Adrenal gland (tissue), 12 donors: ENCODE results near the gene UQCC5. TPM values are rescaled to one million over a fixed set of nuclear protein-coding genes. Genes with fewer than 3 reads are reported as not detected.
A peak's percentile ranks its signal among the peaks of the same experiment; 100 is the strongest.

Experiments
- DNase-seq, 7 donors: peaks; one replicate each; pipeline ENCODE4 v3.0.0-alpha.2; 2019 to 2020
- H3K27ac ChIP-seq, 5 donors: fragments of 200-600 bp; sonication (generic) in 4 of 5; 1 replicate in 3 of 5; 2 replicates in 2 of 5; pipeline versions ENCODE4 v1.5.1 to v1.8.0; 2016 to 2020; ENCODE audit warnings: mild to moderate bottlenecking in 1 of 5
- H3K27me3 ChIP-seq: fragments of 200-600 bp; 2 replicates; pipeline ENCODE4 v1.8.0; 2021
- H3K36me3 ChIP-seq, 2 donors: fragments of 200-600 bp; replicated peaks in 1 of 2; 1 replicate in 1 of 2; 2 replicates in 1 of 2; pipeline versions ENCODE4 v1.5.1 to v1.8.0; 2018 to 2022
- H3K4me1 ChIP-seq, 2 donors: fragments of 200-600 bp; replicated peaks in 1 of 2; 1 replicate in 1 of 2; 2 replicates in 1 of 2; pipeline versions ENCODE4 v1.5.1 to v1.8.0; 2018 to 2021
- H3K4me3 ChIP-seq, 4 donors: fragments of 200-600 bp; sonication (generic) in 3 of 4; one replicate each; pipeline ENCODE4 v1.5.1; 2016 to 2018
- H3K9me3 ChIP-seq, 3 donors: fragments of 200-600 bp; sonication (generic) in 1 of 3; replicated peaks in 1 of 3; 1 replicate in 2 of 3; 2 replicates in 1 of 3; pipeline versions ENCODE4 v1.5.1 to v1.8.0; 2016 to 2021
- POLR2A ChIP-seq, 2 donors: fragments of 450-650 bp; IDR thresholded peaks; one replicate each; pipeline ENCODE4 v1.6.1; 2017; ENCODE audit warnings: antibody characterized with exemption in 2 of 2, mild to moderate bottlenecking in 2 of 2, moderate library complexity in 1 of 2
- WGBS, 4 donors: extraction: QIAGEN DNeasy Blood & Tissue Kit in 2 of 4; methylation state at CpG; one replicate each; pipeline versions ENCODE4 v1.1.5 to v1.1.7; 2013 to 2017; 5-methylcytosine and 5-hydroxymethylcytosine counted together
- intact Hi-C, 2 donors: fragments of 100-400 bp; cut with DNase I; formaldehyde crosslinking; loops; one replicate each; pipeline versions ENCODE4 v1.14.1 to v1.15.0; 2022 to 2023
- polyA plus RNA-seq, 3 donors: library from polyadenylated mRNA; stranded (reverse); fragments of 200-250 nt in 2 of 3; fragments of 350-450 nt in 1 of 3; fragmentation: Illumina TruSeq in 1 of 3; extraction: RNeasy Lipid Tissue Mini Kit (QIAGEN cat#74804) in 1 of 3; gene quantifications; one replicate each; pipeline ENCODE4 v1.2.3, GENCODE V29; 2013 to 2014
- total RNA-seq, 9 donors: library from RNA; depleted of rRNA in 4 of 9; stranded (reverse); fragments of >200 nt in 4 of 9; fragments of 120-200 nt in 1 of 9; fragmentation: NEBNext Ultra II Directional in 1 of 9; extraction: Animal tissue kit (Norgen Biotek cat#: 25700) in 1 of 9; gene quantifications; one replicate each; pipeline versions ENCODE4 v1.1.0 to v1.2.4, GENCODE V29; 2013 to 2023
- TF ChIP-seq, protein P1 (sequence below), 6 experiments: fragments of 450-650 bp in 4 of 6; fragments of 200-600 bp in 2 of 6; sonication (generic) in 1 of 6; IDR thresholded peaks; 1 replicate in 5 of 6; 2 replicates in 1 of 6; pipeline versions ENCODE4 v1.5.1 to v1.8.0; 2016 to 2021; ENCODE audit warnings: antibody characterized with exemption in 6 of 6, mild to moderate bottlenecking in 2 of 6, moderate library complexity in 1 of 6
- donor health status: healthy with polysubstance abuse.
- donor health status: Bipolar disorder and iron deficiency.
- donor health status: DM: yes; HTN: yes; CAD: no.
- donor health status: DM: no; HTN: no; CAD: no.
- donor health status: DM: no; HTN: no; CAD: no.
- donor health status: DM: yes; HTN: yes; CAD: no.

Gene UQCC5
- total and polyA plus RNA-seq, 12 donors, result 1.1 to 330 (median 72.3) TPM

DNA sequence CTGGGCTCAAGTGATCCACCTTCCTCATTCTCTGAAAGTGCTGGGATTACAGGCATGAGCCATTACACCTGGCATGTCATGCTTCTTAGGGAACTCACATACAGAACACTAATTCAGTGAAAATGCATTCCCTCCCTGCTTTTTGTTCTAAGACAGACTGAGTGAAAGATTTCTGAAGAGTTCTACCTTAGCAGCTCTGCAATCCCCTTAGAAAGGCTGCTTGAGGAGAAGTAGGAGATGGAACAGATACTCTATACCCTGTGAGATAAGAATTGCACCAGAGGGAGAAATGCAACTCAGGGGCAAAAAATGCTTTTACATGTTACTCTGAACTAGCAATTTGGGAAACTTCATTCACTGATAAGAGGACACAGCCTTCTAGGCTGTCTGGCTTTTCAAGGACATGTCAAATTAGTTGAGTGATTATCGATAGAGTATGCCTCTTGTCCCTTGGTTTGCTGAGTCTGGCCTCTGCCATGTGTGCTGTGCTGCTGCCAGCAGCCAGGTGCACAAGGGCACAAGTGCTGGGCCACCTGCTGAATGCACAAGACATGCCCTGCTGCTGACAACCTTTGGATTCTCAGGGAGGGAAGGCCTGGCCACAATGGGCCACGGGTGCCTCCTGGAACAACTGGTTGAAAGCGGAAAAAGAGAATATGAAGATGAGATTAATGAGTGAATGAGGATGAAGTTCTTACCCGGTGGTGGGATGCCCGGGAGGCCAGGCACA is 17.8 kb downstream of the UQCC5 start:
- no peaks in the 10 kb centered on the region for H3K9me3 ChIP-seq
- peaks cover 42 to 66% of the 10 kb centered on the region in 2 donors for H3K4me1 ChIP-seq
- peak overlapping the region in 4 of 5 donors; percentile 34 to 60 (median 48) for H3K27ac ChIP-seq
- TF ChIP-seq, protein P1, sequence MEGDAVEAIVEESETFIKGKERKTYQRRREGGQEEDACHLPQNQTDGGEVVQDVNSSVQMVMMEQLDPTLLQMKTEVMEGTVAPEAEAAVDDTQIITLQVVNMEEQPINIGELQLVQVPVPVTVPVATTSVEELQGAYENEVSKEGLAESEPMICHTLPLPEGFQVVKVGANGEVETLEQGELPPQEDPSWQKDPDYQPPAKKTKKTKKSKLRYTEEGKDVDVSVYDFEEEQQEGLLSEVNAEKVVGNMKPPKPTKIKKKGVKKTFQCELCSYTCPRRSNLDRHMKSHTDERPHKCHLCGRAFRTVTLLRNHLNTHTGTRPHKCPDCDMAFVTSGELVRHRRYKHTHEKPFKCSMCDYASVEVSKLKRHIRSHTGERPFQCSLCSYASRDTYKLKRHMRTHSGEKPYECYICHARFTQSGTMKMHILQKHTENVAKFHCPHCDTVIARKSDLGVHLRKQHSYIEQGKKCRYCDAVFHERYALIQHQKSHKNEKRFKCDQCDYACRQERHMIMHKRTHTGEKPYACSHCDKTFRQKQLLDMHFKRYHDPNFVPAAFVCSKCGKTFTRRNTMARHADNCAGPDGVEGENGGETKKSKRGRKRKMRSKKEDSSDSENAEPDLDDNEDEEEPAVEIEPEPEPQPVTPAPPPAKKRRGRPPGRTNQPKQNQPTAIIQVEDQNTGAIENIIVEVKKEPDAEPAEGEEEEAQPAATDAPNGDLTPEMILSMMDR (IDR thresholded peaks at IDR 0.05), result no peak
- no peak for TF ChIP-seq POLR2A (IDR thresholded peaks at IDR 0.05)
- peaks cover 0 to 34% of the 10 kb centered on the region in 2 donors for H3K36me3 ChIP-seq
- DNase-seq, result peak in 1 of 7 donors; percentile 67
- intact Hi-C loops, result no loop called here
- WGBS, 4 donors, result 58 to 64% (median 59%) methylated on average over 5 of the region's 5 CpGs
- H3K27me3 ChIP-seq, result no peaks in the 10 kb centered on the region
- no peak overlapping the region for H3K4me3 ChIP-seq

DNA sequence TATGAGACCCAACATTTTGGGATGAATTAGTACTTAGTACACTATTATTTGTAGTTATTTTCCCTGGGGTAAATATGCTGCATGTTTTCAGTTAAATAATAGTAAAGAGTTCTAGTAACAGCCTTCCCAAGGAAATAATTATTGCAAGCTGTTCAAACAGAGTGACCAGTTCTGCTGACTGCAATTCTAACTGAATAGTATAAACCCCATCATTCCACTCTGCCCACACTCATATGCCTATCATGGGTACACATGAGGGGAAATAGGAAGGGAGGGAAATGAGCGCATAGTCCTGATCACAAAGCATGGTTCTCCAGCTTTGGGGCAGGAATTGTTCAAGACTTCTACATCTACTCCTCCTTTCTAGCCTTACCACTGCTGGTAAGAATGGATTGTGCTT is 18.7 kb downstream of the UQCC5 start:
- intact Hi-C loops, result no loop called here
- H3K27me3 ChIP-seq, result no peaks in the 10 kb centered on the region
- 80 to 92% (median 87%) methylated on average over 1 of the region's 1 CpG for WGBS, 4 donors
- H3K36me3 ChIP-seq, result peaks cover 0 to 34% of the 10 kb centered on the region in 2 donors
- H3K27ac ChIP-seq, result peak overlapping the region in 4 of 5 donors; percentile 29 to 77 (median 58)
- H3K9me3 ChIP-seq, result no peaks in the 10 kb centered on the region
- H3K4me1 ChIP-seq, result peaks cover 42 to 66% of the 10 kb centered on the region in 2 donors
- DNase-seq, result no peak
- no peak overlapping the region for H3K4me3 ChIP-seq
- TF ChIP-seq, protein P1 (IDR thresholded peaks at IDR 0.05), result no peak
- TF ChIP-seq POLR2A (IDR thresholded peaks at IDR 0.05), result no peak

DNA sequence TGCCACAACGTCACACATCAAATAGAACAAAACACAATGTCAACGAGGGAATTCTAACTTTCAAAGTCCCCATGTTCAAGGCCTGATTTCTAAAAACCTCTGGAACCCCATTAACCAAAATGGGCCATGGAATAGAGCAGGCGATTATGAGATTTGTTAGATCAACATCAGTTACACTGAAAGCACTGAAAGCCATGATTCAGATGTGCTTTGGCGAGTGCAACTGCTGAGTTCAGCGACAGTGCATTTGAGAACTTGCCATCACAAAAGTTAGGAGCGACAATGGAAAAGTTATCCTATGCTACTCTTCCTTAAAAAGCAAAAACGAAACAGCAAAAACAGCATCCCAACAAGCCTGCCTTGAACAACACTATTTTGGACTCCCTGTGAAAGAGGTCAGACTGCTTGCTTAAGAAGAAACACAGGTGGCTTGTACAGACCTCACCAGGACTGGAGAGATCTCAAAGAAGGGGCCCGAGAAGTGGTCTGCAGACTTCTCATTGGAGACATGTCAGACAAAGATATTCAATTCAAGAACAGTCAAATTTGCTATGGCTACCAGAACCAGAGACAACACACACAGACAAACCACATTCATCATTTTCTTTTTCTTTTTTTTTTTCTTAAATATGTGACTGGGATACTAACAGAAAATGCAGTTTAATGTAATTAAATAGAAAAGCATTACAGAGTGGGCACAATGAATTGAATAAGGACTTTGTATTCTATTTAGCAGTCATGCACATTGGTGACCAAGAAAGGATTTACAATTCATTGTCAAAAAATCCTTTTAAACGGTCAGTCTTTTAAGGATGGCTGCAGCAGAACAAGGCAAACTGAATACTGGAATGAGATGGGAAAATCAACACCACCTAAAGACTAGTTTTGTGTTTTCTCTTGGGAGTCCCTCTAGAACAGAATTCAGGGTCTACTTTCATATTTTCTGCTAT is 20.9 kb downstream of the UQCC5 start:
- Histone ChIP-seq H3K27me3 (no peaks in the 10 kb centered on the region), H3K9me3 (no peaks in the 10 kb centered on the region), H3K4me1 (peaks cover 42 to 57% of the 10 kb centered on the region in 2 donors), H3K36me3 (peaks cover 0 to 45% of the 10 kb centered on the region in 2 donors), H3K4me3 (no peak overlapping the region), H3K27ac (peak overlapping the region in 4 of 5 donors; percentile 41 to 77 (median 62))
- 45 to 57% (median 52%) methylated on average over 9 of the region's 9 CpGs for WGBS, 4 donors
- DNase-seq, result peak in 3 of 7 donors; percentile 40 to 44 (median 43)
- TF ChIP-seq, protein P1 (IDR thresholded peaks at IDR 0.05), result no peak
- no peak for TF ChIP-seq POLR2A (IDR thresholded peaks at IDR 0.05)
- intact Hi-C loops, result no loop called here

DNA sequence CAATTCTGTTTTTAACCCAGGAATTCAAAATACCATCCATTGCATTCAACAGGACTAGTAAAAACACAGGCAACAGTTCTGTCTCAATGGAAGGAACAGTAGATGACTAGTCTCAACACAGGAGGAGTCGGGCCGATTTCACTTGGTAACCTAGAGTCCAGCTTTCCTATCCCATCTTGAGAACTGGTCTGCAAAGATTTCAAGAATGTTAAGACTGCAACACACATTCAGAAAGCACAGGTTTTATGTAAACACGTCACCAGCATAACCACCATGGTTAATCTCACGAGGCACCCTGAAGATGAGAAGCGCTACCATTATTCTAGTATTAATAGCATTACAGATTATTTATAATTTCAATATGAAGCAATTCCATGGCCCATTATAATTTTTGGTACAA is 22.0 kb downstream of the UQCC5 start:
- WGBS, 4 donors, result 96 to 98% (median 97%) methylated on average over 5 of the region's 5 CpGs
- Histone ChIP-seq H3K27me3 (no peaks in the 10 kb centered on the region), H3K4me3 (no peak overlapping the region), H3K9me3 (no peaks in the 10 kb centered on the region), H3K36me3 (peaks cover 0 to 44% of the 10 kb centered on the region in 2 donors), H3K4me1 (peaks cover 42 to 55% of the 10 kb centered on the region in 2 donors), H3K27ac (no peak overlapping the region)
- no peak for TF ChIP-seq POLR2A (IDR thresholded peaks at IDR 0.05)
- TF ChIP-seq, protein P1 (IDR thresholded peaks at IDR 0.05), result no peak
- intact Hi-C loops, result no loop called here
- no peak for DNase-seq
